ENCODE data around the gene PDXK.

DNA sequence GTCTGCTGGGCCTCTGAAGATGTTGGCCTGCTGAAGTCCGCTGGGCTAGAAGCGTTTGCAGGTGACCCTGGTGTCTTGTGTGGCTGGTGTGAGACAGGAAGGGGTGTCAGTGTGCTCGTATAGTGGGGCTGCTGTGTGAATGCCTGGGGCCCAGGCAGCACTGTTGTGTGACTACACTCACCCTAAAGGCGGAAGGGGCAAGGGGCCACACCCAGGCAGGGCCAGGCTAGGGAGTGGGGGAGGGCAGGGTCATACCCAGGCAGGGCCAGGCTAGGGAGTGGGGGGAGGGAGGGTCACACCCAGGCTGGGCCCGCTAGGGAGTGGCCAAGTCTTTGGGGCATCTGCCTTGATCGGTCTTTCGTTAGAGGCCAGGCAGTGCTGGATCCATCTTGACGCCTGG lies 25.0 kb downstream of the PDXK start:
- TF ChIP-seq, protein P1, sequence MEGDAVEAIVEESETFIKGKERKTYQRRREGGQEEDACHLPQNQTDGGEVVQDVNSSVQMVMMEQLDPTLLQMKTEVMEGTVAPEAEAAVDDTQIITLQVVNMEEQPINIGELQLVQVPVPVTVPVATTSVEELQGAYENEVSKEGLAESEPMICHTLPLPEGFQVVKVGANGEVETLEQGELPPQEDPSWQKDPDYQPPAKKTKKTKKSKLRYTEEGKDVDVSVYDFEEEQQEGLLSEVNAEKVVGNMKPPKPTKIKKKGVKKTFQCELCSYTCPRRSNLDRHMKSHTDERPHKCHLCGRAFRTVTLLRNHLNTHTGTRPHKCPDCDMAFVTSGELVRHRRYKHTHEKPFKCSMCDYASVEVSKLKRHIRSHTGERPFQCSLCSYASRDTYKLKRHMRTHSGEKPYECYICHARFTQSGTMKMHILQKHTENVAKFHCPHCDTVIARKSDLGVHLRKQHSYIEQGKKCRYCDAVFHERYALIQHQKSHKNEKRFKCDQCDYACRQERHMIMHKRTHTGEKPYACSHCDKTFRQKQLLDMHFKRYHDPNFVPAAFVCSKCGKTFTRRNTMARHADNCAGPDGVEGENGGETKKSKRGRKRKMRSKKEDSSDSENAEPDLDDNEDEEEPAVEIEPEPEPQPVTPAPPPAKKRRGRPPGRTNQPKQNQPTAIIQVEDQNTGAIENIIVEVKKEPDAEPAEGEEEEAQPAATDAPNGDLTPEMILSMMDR (IDR thresholded peaks at IDR 0.05) = no peak
- no peak for TF ChIP-seq POLR2A (IDR thresholded peaks at IDR 0.05)

All from uterus (tissue), 2 donors.